B cell (primary cell): ENCODE results near the gene ERLIN1. TPM values are rescaled to one million over a fixed set of nuclear protein-coding genes. Genes with fewer than 3 reads are reported as not detected.

Experiments
- ATAC-seq: fragments of 200-7000 bp; cut with Tn5 transposase; one replicate; pipeline ENCODE4 v1.10.0; 2021; ENCODE audit warnings: low read depth, mild to moderate bottlenecking, moderate number of reproducible peaks, moderate library complexity
- CTCF ChIA-PET: fragments of 350-600 bp; sonication (Branson Sonifier 250); formaldehyde crosslinking; loops from one replicate; lab custom pipeline; 2021; ENCODE audit warnings: antibody characterized with exemption, inconsistent platforms; lab: Charles Lee
- POLR2A ChIA-PET: fragments of 350-600 bp; sonication (Branson Sonifier 250); formaldehyde crosslinking; loops from one replicate; lab custom pipeline; 2021; ENCODE audit warnings: antibody characterized with exemption; lab: Charles Lee
- DNase-seq: peaks from one replicate; pipeline ENCODE4 v3.0.0; 2013
- H2AFZ ChIP-seq: 2 replicates; pipeline ENCODE4 v1.6.1; 2012; ENCODE audit warnings: mild to moderate bottlenecking, low read depth, low read length; ENCODE audit not compliant: insufficient read depth, poor library complexity, severe bottlenecking
- H3K27ac ChIP-seq, 2 donors: 1 replicate in 1 of 2; 2 replicates in 1 of 2; pipeline ENCODE4 v1.5.1; 2012 to 2013; ENCODE audit warnings: low read length in 2 of 2, mild to moderate bottlenecking in 2 of 2, moderate library complexity in 1 of 2
- H3K27me3 ChIP-seq, 4 experiments: fragments of 200-600 bp in 1 of 4; sonication (generic) in 1 of 4; replicated peaks in 1 of 4; 1 replicate in 2 of 4; 2 replicates in 2 of 4; pipeline versions ENCODE4 v1.6.1 to v1.7.0; 2013 to 2016; ENCODE audit warnings: low read length in 3 of 4, mild to moderate bottlenecking in 2 of 4, mixed read lengths in 1 of 4, moderate library complexity in 1 of 4; ENCODE audit not compliant: insufficient read depth in 4 of 4, control insufficient read depth in 3 of 4; ENCODE audit errors: control extremely low read depth in 1 of 4
- H3K36me3 ChIP-seq, 2 experiments: replicated peaks in 1 of 2; 1 replicate in 1 of 2; 2 replicates in 1 of 2; pipeline versions ENCODE4 v1.6.1 to v1.7.1; 2013; ENCODE audit warnings: low read length in 1 of 2; ENCODE audit not compliant: insufficient read depth in 2 of 2, control insufficient read depth in 1 of 2; ENCODE audit errors: control extremely low read depth in 1 of 2, extremely low read depth in 1 of 2
- H3K4me1 ChIP-seq, 2 donors: fragments of 200-600 bp in 1 of 2; sonication (generic) in 1 of 2; 1 replicate in 1 of 2; 2 replicates in 1 of 2; pipeline versions ENCODE4 v1.5.1 to v1.6.1; 2013 to 2017; ENCODE audit warnings: low read length in 2 of 2; ENCODE audit not compliant: control insufficient read depth in 2 of 2, insufficient read depth in 2 of 2
- H3K4me2 ChIP-seq: replicated peaks from 2 replicates; pipeline ENCODE3; 2012; ENCODE audit warnings: mild to moderate bottlenecking, low read depth, low read length; ENCODE audit not compliant: poor library complexity, severe bottlenecking
- H3K4me3 ChIP-seq, 5 experiments: fragments of 200-600 bp in 1 of 5; sonication (generic) in 1 of 5; 1 replicate in 3 of 5; 2 replicates in 2 of 5; pipeline versions ENCODE4 v1.5.1 to v1.7.0; 2011 to 2016; ENCODE audit warnings: low read length in 4 of 5, mild to moderate bottlenecking in 4 of 5, low read depth in 2 of 5, control low read depth in 1 of 5, moderate library complexity in 1 of 5; ENCODE audit not compliant: insufficient read depth in 1 of 5; ENCODE audit errors: control extremely low read depth in 1 of 5, extremely low read depth in 1 of 5
- H3K79me2 ChIP-seq: fragments of 200-600 bp; sonication (generic); one replicate; pipeline ENCODE4 v1.6.0; 2016; ENCODE audit warnings: low read length; ENCODE audit not compliant: control insufficient read depth, insufficient read depth
- H3K9ac ChIP-seq: fragments of 200-600 bp; sonication (generic); 2 replicates; pipeline ENCODE4 v1.6.1; 2017; ENCODE audit warnings: mild to moderate bottlenecking, low read length, moderate library complexity
- H3K9me3 ChIP-seq, 3 donors: one replicate each; pipeline versions ENCODE4 v1.6.1 to v1.7.1; 2013; ENCODE audit warnings: low read length in 2 of 3; ENCODE audit not compliant: control insufficient read depth in 2 of 3, insufficient read depth in 1 of 3; ENCODE audit errors: control extremely low read depth in 1 of 3
- H4K20me1 ChIP-seq: 2 replicates; pipeline ENCODE4 v1.6.0; 2012; ENCODE audit warnings: mild to moderate bottlenecking, low read length; ENCODE audit not compliant: insufficient read depth, control insufficient read depth, poor library complexity, severe bottlenecking
- H3K27ac Mint-ChIP-seq: one replicate; pipeline ENCODE4 v1.8.0; 2021; ENCODE audit warnings: mixed read lengths
- H3K27me3 Mint-ChIP-seq: one replicate; pipeline ENCODE4 v1.8.0; 2021; ENCODE audit warnings: mixed read lengths
- H3K4me1 Mint-ChIP-seq: one replicate; pipeline ENCODE4 v1.8.0; 2021; ENCODE audit warnings: mixed read lengths
- H3K4me3 Mint-ChIP-seq: one replicate; pipeline ENCODE4 v1.8.0; 2021; ENCODE audit warnings: mixed read lengths
- H3K9me3 Mint-ChIP-seq: one replicate; pipeline ENCODE4 v1.8.0; 2022; ENCODE audit warnings: mixed read lengths; ENCODE audit not compliant: insufficient read depth
- CTCF ChIP-seq: fragments of 200-600 bp; IDR thresholded peaks from one replicate; pipeline ENCODE4 v1.8.0; 2022; ENCODE audit warnings: antibody characterized with exemption, mild to moderate bottlenecking
- EZH2 ChIP-seq: IDR thresholded peaks from 2 replicates; pipeline ENCODE4 v1.6.1; 2012; ENCODE audit warnings: borderline replicate concordance, low read depth, mild to moderate bottlenecking, moderate library complexity, low read length; ENCODE audit not compliant: insufficient read depth, poor library complexity, severe bottlenecking
- WGBS: methylation state at CpG from one replicate; pipeline ENCODE4 v1.1.5; 2013; ENCODE audit warnings: missing lambda C conversion rate; ENCODE audit not compliant: insufficient coverage; 5-methylcytosine and 5-hydroxymethylcytosine counted together
- intact Hi-C: fragments of 100-400 bp; cut with micrococcal nuclease; formaldehyde crosslinking; loops from one replicate; pipeline ENCODE4 v1.10.0; 2022
- polyA plus RNA-seq: library from polyadenylated mRNA; depleted of rRNA; stranded (reverse); fragments of >200 nt; gene quantifications from 2 replicates; pipeline ENCODE4 v1.2.3, GENCODE V29; 2012
- total RNA-seq, 2 donors: library from RNA; stranded (reverse); fragments of 120-200 nt in 1 of 2; gene quantifications; 1 replicate in 1 of 2; 2 replicates in 1 of 2; pipeline versions ENCODE4 v1.2.3 to v1.2.4, GENCODE V29; 2013 to 2022

ERLIN1 gene
- total and polyA plus RNA-seq, 2 donors (not counting 1 experiment from before 2014, with no cell fraction given): 4.3 to 9.0 TPM

DNA sequence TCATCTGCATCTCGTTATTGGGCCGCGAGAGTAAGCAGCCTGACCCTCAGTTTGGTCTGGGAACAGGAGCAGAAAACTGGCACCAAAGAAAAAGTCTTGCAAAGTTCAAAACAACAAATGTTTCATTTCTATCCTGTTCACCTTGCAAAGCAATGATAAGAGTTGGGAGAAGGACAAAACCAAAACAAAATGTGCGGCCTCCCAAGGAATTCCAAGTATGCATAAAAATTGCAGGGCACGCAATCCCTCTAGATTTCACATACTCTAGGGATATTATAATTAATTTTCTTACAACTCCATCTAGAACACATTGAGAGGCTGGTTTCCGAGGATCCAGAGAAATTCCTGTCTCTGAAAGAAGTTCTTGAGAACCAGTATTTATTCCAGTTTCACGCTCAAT lies 23.5 kb upstream of the ERLIN1 start:
- H3K27me3 Mint-ChIP-seq: no peaks in the 10 kb centered on the region
- H3K27me3 ChIP-seq: no peaks in the 10 kb centered on the region
- no peak overlapping the region for H2AFZ ChIP-seq
- no peaks in the 10 kb centered on the region for H3K4me1 ChIP-seq
- H3K9ac ChIP-seq: no peak overlapping the region
- no peaks in the 10 kb centered on the region for H3K4me1 Mint-ChIP-seq
- no peak for TF ChIP-seq CTCF
- no peak for TF ChIP-seq EZH2
- H3K4me3 Mint-ChIP-seq: no peak overlapping the region
- ChIA-PET POLR2A (no interaction called here), CTCF (no interaction called here)
- intact Hi-C loops: no loop called here
- H3K9me3 Mint-ChIP-seq: no peaks in the 10 kb centered on the region
- 100% methylated on average over 1 of the region's 7 CpGs for WGBS
- no peaks in the 10 kb centered on the region for H4K20me1 ChIP-seq
- peaks cover 4 to 37% of the 10 kb centered on the region in 2 experiments for H3K36me3 ChIP-seq
- no peaks in the 10 kb centered on the region for H3K9me3 ChIP-seq
- H3K27ac Mint-ChIP-seq: no peak overlapping the region
- H3K4me3 ChIP-seq: no peak overlapping the region
- no peaks in the 10 kb centered on the region for H3K79me2 ChIP-seq
- ATAC-seq (no peak), DNase-seq (no peak)
- H3K27ac ChIP-seq: no peak overlapping the region
- H3K4me2 ChIP-seq: no peak overlapping the region

DNA sequence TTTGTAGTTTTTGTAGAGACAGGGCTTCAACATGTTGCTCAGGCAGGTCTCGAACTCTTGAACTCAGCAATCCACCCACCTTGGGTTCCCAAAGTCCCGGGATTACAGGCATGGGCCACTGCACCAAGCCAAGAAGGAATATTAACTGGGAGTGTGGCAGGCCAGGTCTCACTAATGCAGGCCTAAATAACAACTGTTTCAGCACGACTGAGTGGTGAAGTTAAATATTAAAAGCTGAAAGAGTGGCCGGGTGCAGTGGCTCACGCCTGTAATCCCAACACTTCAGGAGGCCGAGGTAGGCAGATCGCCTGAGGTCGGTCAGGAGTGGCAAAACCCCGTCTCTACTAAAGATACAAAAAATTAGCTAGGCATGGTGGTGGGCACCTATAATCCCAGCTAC lies 22.4 kb upstream of the ERLIN1 start:
- H3K4me1 ChIP-seq: no peaks in the 10 kb centered on the region
- CTCF ChIA-PET: no interaction called here
- H3K27me3 Mint-ChIP-seq: no peaks in the 10 kb centered on the region
- no peak overlapping the region for H3K27ac ChIP-seq
- POLR2A ChIA-PET: no interaction called here
- H3K27ac Mint-ChIP-seq: no peak overlapping the region
- TF ChIP-seq EZH2 (no peak), CTCF (no peak)
- H3K27me3 ChIP-seq: no peaks in the 10 kb centered on the region
- no peak overlapping the region for H3K4me2 ChIP-seq
- H3K9me3 ChIP-seq: no peaks in the 10 kb centered on the region
- H3K9me3 Mint-ChIP-seq: no peaks in the 10 kb centered on the region
- H3K4me3 ChIP-seq: no peak overlapping the region
- ATAC-seq (no peak), DNase-seq (no peak)
- no peak overlapping the region for H3K4me3 Mint-ChIP-seq
- no peak overlapping the region for H2AFZ ChIP-seq
- intact Hi-C loops: no loop called here
- no peak overlapping the region for H3K9ac ChIP-seq
- H3K36me3 ChIP-seq: peaks cover 6 to 42% of the 10 kb centered on the region in 2 experiments
- WGBS: 100% methylated on average over 1 of the region's 9 CpGs
- H3K79me2 ChIP-seq: no peaks in the 10 kb centered on the region
- H3K4me1 Mint-ChIP-seq: no peaks in the 10 kb centered on the region
- no peaks in the 10 kb centered on the region for H4K20me1 ChIP-seq
